Measurements from ENCODE around the gene KRTAP13-4. TPM values are rescaled to one million over a fixed set of nuclear protein-coding genes. Genes with fewer than 3 reads are reported as not detected.

Gene KRTAP13-4
- total RNA-seq, 1 experiment from 2014 or later: not detected

DNA sequence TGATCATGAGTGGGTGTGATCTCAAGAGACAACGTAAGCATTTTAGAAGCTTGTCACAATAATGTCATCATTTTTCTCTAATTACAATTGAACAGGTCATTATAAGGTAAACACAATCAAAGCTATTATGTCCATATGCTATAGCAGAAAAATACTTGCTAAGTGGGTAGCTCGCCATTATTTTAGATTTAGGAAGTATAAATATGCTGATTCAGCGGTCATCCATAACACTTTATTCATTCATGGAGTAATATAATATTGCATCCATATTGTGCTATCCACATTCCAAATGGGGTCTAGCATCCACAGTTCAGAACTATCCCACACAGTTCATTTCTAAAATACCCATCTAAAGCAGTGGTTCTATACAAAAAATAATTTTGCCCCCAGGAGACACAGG is 18.5 kb downstream of the KRTAP13-4 start:
- Histone ChIP-seq H3K4me3 (ENCODE audit: low read length) (no peak overlapping the region), H3K4me1 (ENCODE audit: insufficient read depth, low read length) (no peaks in the 10 kb centered on the region), H3K9me3 (ENCODE audit: low read length) (no peaks in the 10 kb centered on the region), H2AFZ (ENCODE audit: low read length) (no peak overlapping the region), H3K9ac (ENCODE audit: low read length) (no peak overlapping the region), H3K9me2 (replicated peaks; ENCODE audit: low read length) (no peaks in the 10 kb centered on the region), H3K27ac (ENCODE audit: low read length) (no peak overlapping the region), H3K4me2 (ENCODE audit: low read length) (no peak overlapping the region), H3F3A (ENCODE audit: low read length, unreplicated experiment) (no peaks in the 10 kb centered on the region), H4K20me1 (ENCODE audit: low read length) (no peaks in the 10 kb centered on the region), H3K27me3 (ENCODE audit: low read length) (peaks cover 25% of the 10 kb centered on the region; the same call in 1 of the 2 replicates), H3K79me2 (ENCODE audit: low read length) (no peaks in the 10 kb centered on the region), H3K36me3 (ENCODE audit: low read depth, low read length) (no peaks in the 10 kb centered on the region)
- ChIA-PET POLR2A (ENCODE audit: unreplicated experiment) (interaction anchor here (0.6 kb wide), 1 partner anchor 236 kb away, joined by 5 read pairs; no protein-coding TSS in a partner anchor), CTCF (no interaction called here)
- intact Hi-C loops (cut with micrococcal nuclease): no loop called here
- ATAC-seq (no peak), DNase-seq (no peak)
- TF ChIP-seq, protein P1, sequence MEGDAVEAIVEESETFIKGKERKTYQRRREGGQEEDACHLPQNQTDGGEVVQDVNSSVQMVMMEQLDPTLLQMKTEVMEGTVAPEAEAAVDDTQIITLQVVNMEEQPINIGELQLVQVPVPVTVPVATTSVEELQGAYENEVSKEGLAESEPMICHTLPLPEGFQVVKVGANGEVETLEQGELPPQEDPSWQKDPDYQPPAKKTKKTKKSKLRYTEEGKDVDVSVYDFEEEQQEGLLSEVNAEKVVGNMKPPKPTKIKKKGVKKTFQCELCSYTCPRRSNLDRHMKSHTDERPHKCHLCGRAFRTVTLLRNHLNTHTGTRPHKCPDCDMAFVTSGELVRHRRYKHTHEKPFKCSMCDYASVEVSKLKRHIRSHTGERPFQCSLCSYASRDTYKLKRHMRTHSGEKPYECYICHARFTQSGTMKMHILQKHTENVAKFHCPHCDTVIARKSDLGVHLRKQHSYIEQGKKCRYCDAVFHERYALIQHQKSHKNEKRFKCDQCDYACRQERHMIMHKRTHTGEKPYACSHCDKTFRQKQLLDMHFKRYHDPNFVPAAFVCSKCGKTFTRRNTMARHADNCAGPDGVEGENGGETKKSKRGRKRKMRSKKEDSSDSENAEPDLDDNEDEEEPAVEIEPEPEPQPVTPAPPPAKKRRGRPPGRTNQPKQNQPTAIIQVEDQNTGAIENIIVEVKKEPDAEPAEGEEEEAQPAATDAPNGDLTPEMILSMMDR (conservative IDR thresholded peaks at IDR 0.05; ENCODE audit: low read depth, low read length): no peak
- TF ChIP-seq EZH2 (IDR thresholded peaks at IDR 0.05; ENCODE audit: low read length, unreplicated experiment): no peak
- no peak for TF ChIP-seq EZH2phosphoT487 (IDR thresholded peaks at IDR 0.05; ENCODE audit: borderline replicate concordance, low read length)
- no TSS peak for BruUV-seq (replicated peaks)

DNA sequence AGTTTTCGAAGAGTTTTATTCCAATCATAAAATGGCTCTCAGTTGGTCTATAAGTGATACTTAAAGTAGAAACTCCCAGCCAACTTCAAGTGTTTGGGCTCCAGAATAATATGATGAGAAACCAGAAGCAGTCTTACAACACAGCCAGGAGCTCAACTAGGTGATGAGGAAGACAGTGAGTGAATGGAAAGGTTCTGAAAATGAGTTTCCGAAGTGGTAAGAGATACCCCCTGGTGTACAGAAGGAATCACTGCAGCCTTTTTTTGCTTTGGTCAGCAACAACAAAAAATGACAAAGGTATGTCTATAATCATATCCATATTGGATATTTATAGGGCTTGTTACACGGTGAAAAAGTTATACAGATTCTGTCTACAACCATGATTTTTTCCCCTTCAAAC is 33.7 kb downstream of the KRTAP13-4 start:
- DNase-seq (peak; percentile 53), ATAC-seq (peak; percentile 35; the same call in 1 of the 2 replicates)
- no TSS peak for BruUV-seq (replicated peaks)
- Histone ChIP-seq H3K4me1 (ENCODE audit: insufficient read depth, low read length) (no peaks in the 10 kb centered on the region), H3K36me3 (ENCODE audit: low read depth, low read length) (no peaks in the 10 kb centered on the region), H3K79me2 (ENCODE audit: low read length) (no peaks in the 10 kb centered on the region), H3F3A (ENCODE audit: low read length, unreplicated experiment) (no peaks in the 10 kb centered on the region), H3K4me3 (ENCODE audit: low read length) (no peak overlapping the region), H2AFZ (ENCODE audit: low read length) (no peak overlapping the region), H3K9me2 (replicated peaks; ENCODE audit: low read length) (no peaks in the 10 kb centered on the region), H3K9ac (ENCODE audit: low read length) (no peak overlapping the region), H4K20me1 (ENCODE audit: low read length) (no peaks in the 10 kb centered on the region), H3K4me2 (ENCODE audit: low read length) (no peak overlapping the region), H3K9me3 (ENCODE audit: low read length) (no peaks in the 10 kb centered on the region), H3K27me3 (ENCODE audit: low read length) (no peaks in the 10 kb centered on the region), H3K27ac (ENCODE audit: low read length) (no peak overlapping the region)
- ChIA-PET CTCF (no interaction called here), POLR2A (ENCODE audit: unreplicated experiment) (no interaction called here)
- TF ChIP-seq EZH2phosphoT487 (IDR thresholded peaks at IDR 0.05; ENCODE audit: borderline replicate concordance, low read length): no peak
- TF ChIP-seq, protein P1 (conservative IDR thresholded peaks at IDR 0.05; ENCODE audit: low read depth, low read length): peak; percentile 79
- TF ChIP-seq EZH2 (IDR thresholded peaks at IDR 0.05; ENCODE audit: low read length, unreplicated experiment): no peak
- intact Hi-C loops (cut with micrococcal nuclease): no loop called here

DNA sequence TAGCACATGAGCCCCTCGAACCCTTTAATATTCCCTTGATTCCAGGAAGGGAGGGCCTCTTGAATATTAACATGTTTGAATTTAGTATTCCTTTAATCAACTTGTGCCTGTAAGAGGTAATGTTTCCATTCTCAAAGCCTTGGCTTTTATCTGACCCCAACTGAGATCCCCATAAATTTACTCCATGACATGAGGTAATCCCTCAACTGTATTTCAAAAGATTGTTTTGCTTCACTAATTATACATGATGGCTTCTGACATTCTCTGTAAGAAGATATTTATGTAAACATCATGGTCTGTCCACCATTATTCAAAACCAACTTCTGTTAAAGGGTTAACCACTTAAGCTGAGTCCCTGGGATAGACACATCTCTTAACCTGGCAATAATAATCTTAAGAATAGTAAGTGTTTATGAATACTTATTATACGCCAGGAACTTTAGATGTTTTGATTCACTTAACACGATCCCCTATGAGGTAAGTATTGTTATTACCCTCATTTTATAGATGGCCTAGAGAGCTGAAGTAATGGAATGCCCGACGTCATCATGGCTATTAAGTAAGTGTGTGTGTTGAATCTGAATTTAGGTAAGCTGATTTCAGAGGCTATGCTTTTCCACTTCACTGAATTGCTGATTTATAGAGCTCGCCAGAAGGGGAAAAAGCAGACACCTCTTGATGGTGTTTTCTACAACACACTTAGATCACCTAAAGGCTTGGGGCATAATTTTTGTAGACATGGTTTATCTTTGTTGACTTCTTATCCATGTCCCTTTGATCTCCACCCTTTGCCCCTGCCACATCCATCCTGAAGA is 39.1 kb downstream of the KRTAP13-4 start:
- TF ChIP-seq EZH2phosphoT487 (IDR thresholded peaks at IDR 0.05; ENCODE audit: borderline replicate concordance, low read length) (no peak), EZH2 (IDR thresholded peaks at IDR 0.05; ENCODE audit: low read length, unreplicated experiment) (no peak)
- TF ChIP-seq, protein P1 (conservative IDR thresholded peaks at IDR 0.05; ENCODE audit: low read depth, low read length): no peak
- BruUV-seq (replicated peaks): no TSS peak
- no peaks in the 10 kb centered on the region for H3K4me1 ChIP-seq (ENCODE audit: insufficient read depth, low read length)
- no peaks in the 10 kb centered on the region for H3F3A ChIP-seq (ENCODE audit: low read length, unreplicated experiment)
- no peak overlapping the region for H3K9ac ChIP-seq (ENCODE audit: low read length)
- no peak overlapping the region for H3K27ac ChIP-seq (ENCODE audit: low read length)
- H4K20me1 ChIP-seq (ENCODE audit: low read length): no peaks in the 10 kb centered on the region
- H3K9me3 ChIP-seq (ENCODE audit: low read length): no peaks in the 10 kb centered on the region
- no peaks in the 10 kb centered on the region for H3K79me2 ChIP-seq (ENCODE audit: low read length)
- H3K4me3 ChIP-seq (ENCODE audit: low read length): no peak overlapping the region
- no peaks in the 10 kb centered on the region for H3K27me3 ChIP-seq (ENCODE audit: low read length)
- ChIA-PET POLR2A (ENCODE audit: unreplicated experiment) (no interaction called here), CTCF (no interaction called here)
- intact Hi-C loops (cut with micrococcal nuclease): no loop called here
- no peak overlapping the region for H2AFZ ChIP-seq (ENCODE audit: low read length)
- H3K9me2 ChIP-seq (replicated peaks; ENCODE audit: low read length): 0 out of 2 replicates have a peak, but pooled peaks cover 5% of the 10 kb centered on the region
- no peaks in the 10 kb centered on the region for H3K36me3 ChIP-seq (ENCODE audit: low read depth, low read length)
- ATAC-seq: no peak
- H3K4me2 ChIP-seq (ENCODE audit: low read length): no peak overlapping the region
- DNase-seq: no peak
